GM12873 (cell line): ENCODE data around the gene KIAA0232.

ENCODE experiments used
- TF ChIP-seq, protein P1 (sequence below): IDR thresholded peaks from 2 replicates; pipeline ENCODE4 v1.5.1; 2012; ENCODE audit warnings: low read depth, mild to moderate bottlenecking, moderate library complexity, low read length, control low read depth; ENCODE audit not compliant: insufficient read depth; ENCODE audit errors: missing control alignments

KIAA0232 gene

DNA sequence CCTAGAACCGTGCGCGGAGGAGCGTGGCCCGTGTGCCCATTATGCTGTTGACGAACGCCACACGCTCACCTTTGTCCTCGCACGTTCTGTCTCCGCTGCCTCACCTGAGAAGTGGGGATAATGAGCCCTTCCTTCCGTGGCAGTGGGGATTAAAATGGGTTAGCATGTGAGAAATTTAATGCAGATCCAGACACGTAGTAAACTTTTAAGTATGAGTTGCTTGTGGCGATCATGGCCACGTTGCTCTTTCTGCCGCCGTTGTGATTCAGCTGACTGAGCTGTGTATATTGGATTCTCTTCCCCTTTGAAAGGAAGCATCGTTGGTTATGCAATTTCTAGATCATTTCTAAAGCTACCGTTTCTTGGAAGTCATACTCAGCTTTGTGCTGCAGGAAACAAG lies 143.6 kb downstream of the KIAA0232 start:
- TF ChIP-seq, protein P1, sequence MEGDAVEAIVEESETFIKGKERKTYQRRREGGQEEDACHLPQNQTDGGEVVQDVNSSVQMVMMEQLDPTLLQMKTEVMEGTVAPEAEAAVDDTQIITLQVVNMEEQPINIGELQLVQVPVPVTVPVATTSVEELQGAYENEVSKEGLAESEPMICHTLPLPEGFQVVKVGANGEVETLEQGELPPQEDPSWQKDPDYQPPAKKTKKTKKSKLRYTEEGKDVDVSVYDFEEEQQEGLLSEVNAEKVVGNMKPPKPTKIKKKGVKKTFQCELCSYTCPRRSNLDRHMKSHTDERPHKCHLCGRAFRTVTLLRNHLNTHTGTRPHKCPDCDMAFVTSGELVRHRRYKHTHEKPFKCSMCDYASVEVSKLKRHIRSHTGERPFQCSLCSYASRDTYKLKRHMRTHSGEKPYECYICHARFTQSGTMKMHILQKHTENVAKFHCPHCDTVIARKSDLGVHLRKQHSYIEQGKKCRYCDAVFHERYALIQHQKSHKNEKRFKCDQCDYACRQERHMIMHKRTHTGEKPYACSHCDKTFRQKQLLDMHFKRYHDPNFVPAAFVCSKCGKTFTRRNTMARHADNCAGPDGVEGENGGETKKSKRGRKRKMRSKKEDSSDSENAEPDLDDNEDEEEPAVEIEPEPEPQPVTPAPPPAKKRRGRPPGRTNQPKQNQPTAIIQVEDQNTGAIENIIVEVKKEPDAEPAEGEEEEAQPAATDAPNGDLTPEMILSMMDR, result no peak

DNA sequence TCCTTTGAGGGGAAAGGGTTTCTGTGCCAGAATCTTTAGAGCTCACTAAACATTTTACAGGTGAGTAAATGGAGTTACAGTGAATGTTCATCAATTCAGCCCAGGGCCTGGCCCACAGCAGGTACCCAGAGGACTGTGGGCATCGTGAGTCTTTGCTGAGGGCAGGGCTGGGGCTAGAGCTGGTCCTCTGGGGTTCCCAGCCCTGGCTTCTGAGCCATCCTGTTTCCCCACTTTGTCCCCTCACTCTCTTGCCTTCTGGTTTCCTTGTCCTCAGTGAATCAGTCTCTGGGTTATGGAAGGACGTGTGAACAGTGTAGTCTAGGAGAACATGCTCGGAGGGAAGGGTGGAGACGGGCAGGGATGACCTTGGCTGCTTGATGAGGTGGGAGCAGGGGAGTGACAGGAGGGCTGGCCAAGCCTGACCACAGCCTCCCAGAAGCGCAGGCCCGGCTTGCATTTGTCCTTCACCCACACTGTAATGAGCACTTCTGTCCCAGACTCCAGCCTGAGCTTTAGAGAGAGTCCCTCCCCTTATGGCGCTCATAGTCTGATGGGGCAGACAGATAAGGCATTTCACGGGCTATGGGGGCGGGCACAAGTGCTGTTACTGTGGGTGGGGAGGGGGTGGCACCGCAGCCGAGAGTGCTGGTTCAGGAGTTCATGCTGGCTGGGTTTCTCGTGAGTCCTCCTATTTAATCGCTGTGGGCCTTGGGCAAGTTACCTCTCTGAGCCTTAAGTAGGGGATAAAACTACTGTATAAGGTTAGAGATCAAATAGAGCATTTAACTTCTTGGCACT lies 144.4 kb downstream of the KIAA0232 start:
- TF ChIP-seq, protein P1, result no peak

DNA sequence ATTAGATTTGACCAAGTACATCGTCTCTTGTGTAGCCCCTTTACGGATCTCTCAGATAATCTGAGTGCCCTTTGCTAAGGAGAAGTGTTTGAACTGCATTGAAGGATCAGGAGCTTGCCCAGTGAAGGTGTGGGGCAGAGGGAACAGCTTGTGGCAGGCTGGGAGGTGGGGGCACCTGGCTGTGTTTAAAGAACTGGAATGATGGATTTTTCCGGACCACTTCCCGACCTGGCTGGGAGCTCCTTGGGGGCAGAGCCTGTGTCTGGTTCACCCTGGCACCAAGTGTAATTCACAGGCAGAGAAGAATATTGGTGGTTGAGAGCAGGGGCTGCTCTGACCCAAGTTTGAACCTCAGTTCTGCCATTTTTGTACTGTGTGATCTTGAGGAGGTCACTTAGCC lies 145.6 kb downstream of the KIAA0232 start:
- TF ChIP-seq, protein P1, result no peak

DNA sequence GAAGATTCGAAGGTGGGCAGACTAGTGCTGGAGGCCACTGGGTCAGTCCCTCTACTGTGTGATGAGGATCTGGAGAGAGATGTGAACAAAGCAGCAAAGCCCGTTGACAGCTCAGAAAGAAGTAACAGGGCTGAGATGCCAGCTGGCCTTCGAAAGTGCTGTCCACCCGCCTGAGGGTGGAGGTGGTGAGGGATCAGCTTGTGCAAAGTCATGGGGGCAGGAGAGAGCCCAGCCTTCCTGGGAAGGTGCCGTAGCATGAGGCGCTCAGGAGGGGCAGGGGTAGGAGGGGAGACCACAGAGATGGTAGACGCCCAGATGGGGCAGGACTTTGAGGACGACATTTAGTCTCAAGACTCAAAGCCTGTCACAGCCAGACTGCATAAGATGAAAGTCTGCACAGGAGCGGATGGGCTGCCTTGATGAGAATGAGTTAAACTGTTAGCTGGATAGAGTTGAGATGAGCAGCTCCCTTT lies 146.8 kb downstream of the KIAA0232 start:
- TF ChIP-seq, protein P1, result no peak

DNA sequence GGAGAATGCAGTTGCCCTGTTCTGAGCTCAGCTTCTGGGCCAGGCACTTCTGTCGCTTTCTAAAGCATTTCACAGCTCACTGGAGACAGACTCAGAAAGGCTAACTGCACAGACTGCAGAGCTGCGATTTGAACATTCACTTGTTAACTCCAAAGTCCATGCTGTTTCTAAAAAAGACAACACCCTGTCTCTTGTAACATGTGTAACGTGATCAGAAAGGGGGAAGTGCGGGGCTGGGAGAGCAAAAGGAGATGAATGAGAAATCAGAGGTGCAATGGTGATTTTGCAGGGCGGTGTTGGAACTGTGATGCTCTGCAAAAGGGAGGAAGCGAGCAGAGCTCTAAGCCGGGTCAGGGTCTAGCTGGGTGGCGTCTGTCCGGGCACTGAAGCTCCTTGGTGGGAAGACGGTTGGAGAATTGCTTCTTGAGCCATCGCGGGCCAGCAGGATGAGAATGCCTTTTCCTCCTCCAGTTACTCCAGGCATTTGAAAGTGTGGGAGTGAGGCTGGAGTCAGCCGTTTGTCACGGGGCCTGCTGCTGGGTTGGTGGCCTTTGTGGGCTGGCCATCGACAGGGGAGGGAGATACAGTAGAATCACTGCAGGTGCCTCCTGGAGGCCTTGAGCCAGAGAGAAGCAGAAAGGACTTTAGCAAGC lies 147.4 kb downstream of the KIAA0232 start:
- TF ChIP-seq, protein P1, result no peak

DNA sequence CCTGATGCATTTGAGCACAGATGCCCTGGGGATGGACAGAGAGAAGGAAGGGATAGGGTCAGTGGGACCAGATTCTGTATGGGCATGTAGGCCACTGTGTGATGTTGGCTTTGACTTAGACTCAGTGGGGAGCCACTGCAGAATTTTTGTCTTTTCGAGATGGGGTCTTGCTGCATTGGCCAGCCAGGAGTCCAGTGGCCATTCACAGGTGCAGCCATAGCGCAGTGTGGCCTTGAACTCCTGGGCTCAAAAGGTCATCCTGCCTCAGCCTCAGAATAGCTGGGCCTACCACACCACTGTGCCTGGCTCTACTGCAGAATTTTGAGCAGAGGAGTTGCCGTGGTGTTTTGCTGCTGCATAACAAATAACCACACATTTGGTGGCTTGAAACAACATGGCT lies 149.9 kb downstream of the KIAA0232 start:
- TF ChIP-seq, protein P1, result no peak

DNA sequence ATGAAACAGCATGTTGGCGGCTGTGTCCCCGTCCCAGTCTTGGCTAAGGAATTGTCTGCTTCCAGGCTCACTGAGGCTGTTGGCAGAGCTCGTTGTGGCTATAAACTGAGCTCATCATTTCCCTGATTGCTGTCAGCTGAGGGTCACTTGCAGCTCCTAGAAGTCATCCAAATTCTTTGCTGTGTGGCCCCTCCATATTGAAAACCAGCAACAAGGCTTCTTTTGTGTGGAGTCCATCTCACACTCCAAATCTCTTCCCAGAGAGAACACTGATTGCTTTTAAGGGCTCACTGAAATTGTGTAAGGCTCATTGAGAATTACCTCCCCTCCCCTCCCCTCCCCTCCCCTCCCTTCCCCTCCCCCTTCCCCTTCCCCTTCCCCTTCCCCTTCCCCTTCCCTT lies 150.4 kb downstream of the KIAA0232 start:
- TF ChIP-seq, protein P1, result no peak
